ENCODE results near the gene TNFRSF13B. TPM values are rescaled to one million over a fixed set of nuclear protein-coding genes. Genes with fewer than 3 reads are reported as not detected.

The TNFRSF13B gene
- total RNA-seq, 1 experiment from 2014 or later: not detected

GRCh38 chr17:16975277-16975651 lies 3.3 kb upstream of the TNFRSF13B start:
- H4K20me1 ChIP-seq (ENCODE audit: insufficient read depth): no peaks in the 10 kb centered on the region
- no peak overlapping the region for H3K4me3 ChIP-seq (replicated peaks in 1 of 2; ENCODE audit: low read depth in 1 of 2, low read length in 2 of 2)
- BruUV-seq (replicated peaks): no TSS peak
- no peak for ATAC-seq
- H3K27me3 ChIP-seq (ENCODE audit: insufficient read depth, low read length): no peaks in the 10 kb centered on the region; the same call in 1 of the 2 replicates
- ChIA-PET CTCF (no interaction called here), POLR2A (no interaction called here), RAD21 (ENCODE audit: low non-redundant PET in 1 of 2, low total read pairs in 2 of 2, uncharacterized antibody in 2 of 2, unreplicated experiment in 2 of 2) (no interaction called here)
- H3K27ac ChIP-seq (ENCODE audit: low read depth, low read length): no peak overlapping the region
- no peak overlapping the region for H2AFZ ChIP-seq (ENCODE audit: low read depth, low read length, poor library complexity, severe bottlenecking)
- DNase-seq (ENCODE audit: low read depth, low spot score): no peak
- no peaks in the 10 kb centered on the region for H3K9me3 ChIP-seq (ENCODE audit: control insufficient read depth in 1 of 2, insufficient read depth in 1 of 2, low read depth in 1 of 2, low read length in 2 of 2)
- intact Hi-C loops (cut with micrococcal nuclease): no loop called here
- H3K79me2 ChIP-seq (ENCODE audit: insufficient read depth, low read length): no peaks in the 10 kb centered on the region
- H3K4me1 ChIP-seq (ENCODE audit: control insufficient read depth in 1 of 2, insufficient read depth in 2 of 2, low read length in 2 of 2): no peaks in the 10 kb centered on the region
- H3K9me2 ChIP-seq (ENCODE audit: insufficient read depth): no peaks in the 10 kb centered on the region
- no peak overlapping the region for H3K4me2 ChIP-seq (ENCODE audit: low read length)
- no peak overlapping the region for H3K9ac ChIP-seq (ENCODE audit: low read length)
- no peaks in the 10 kb centered on the region for H3K36me3 ChIP-seq (ENCODE audit: control insufficient read depth in 1 of 2, insufficient read depth in 2 of 2, low read length in 2 of 2)
- no peak for TF ChIP-seq CEBPB (IDR thresholded peaks at IDR 0.05; ENCODE audit: low read depth)
- no peak for TF ChIP-seq EZH2 (IDR thresholded peaks at IDR 0.05)
- TF ChIP-seq FOSL1 (IDR thresholded peaks at IDR 0.05; ENCODE audit: low read depth): no peak
- no peak for TF ChIP-seq SRF (IDR thresholded peaks at IDR 0.05; ENCODE audit: low read depth)
- TF ChIP-seq MAX (IDR thresholded peaks at IDR 0.05): no peak
- no peak for TF ChIP-seq TCF7L2 (IDR thresholded peaks at IDR 0.05; ENCODE audit: borderline replicate concordance, extremely low read depth, insufficient read depth, insufficient read length)

GRCh38 chr17:16974569-16975276 lies 2.8 kb upstream of the TNFRSF13B start:
- CTCF ChIA-PET: interaction anchor here (1.4 kb wide), 1 partner anchor 17 kb away, joined by 5 read pairs; no protein-coding TSS in a partner anchor
- H3K9me3 ChIP-seq (ENCODE audit: control insufficient read depth in 1 of 2, insufficient read depth in 1 of 2, low read depth in 1 of 2, low read length in 2 of 2): no peaks in the 10 kb centered on the region
- no peaks in the 10 kb centered on the region for H3K36me3 ChIP-seq (ENCODE audit: control insufficient read depth in 1 of 2, insufficient read depth in 2 of 2, low read length in 2 of 2)
- POLR2A ChIA-PET: no interaction called here
- no peaks in the 10 kb centered on the region; the same call in 1 of the 2 replicates for H3K27me3 ChIP-seq (ENCODE audit: insufficient read depth, low read length)
- no peaks in the 10 kb centered on the region for H3K9me2 ChIP-seq (ENCODE audit: insufficient read depth)
- H3K4me2 ChIP-seq (ENCODE audit: low read length): no peak overlapping the region
- RAD21 ChIA-PET (ENCODE audit: low non-redundant PET in 1 of 2, low total read pairs in 2 of 2, uncharacterized antibody in 2 of 2, unreplicated experiment in 2 of 2): no interaction called here
- no peak overlapping the region for H3K27ac ChIP-seq (ENCODE audit: low read depth, low read length)
- DNase-seq (ENCODE audit: low read depth, low spot score) (no peak), ATAC-seq (no peak)
- no peak overlapping the region for H3K4me3 ChIP-seq (replicated peaks in 1 of 2; ENCODE audit: low read depth in 1 of 2, low read length in 2 of 2)
- no TSS peak for BruUV-seq (replicated peaks)
- no peaks in the 10 kb centered on the region for H3K4me1 ChIP-seq (ENCODE audit: control insufficient read depth in 1 of 2, insufficient read depth in 2 of 2, low read length in 2 of 2)
- H2AFZ ChIP-seq (ENCODE audit: low read depth, low read length, poor library complexity, severe bottlenecking): no peak overlapping the region
- intact Hi-C loops (cut with micrococcal nuclease): no loop called here
- no peaks in the 10 kb centered on the region for H3K79me2 ChIP-seq (ENCODE audit: insufficient read depth, low read length)
- no peaks in the 10 kb centered on the region for H4K20me1 ChIP-seq (ENCODE audit: insufficient read depth)
- H3K9ac ChIP-seq (ENCODE audit: low read length): no peak overlapping the region
- no peak for TF ChIP-seq CEBPB (IDR thresholded peaks at IDR 0.05; ENCODE audit: low read depth)
- TF ChIP-seq EZH2phosphoT487 (IDR thresholded peaks at IDR 0.05; ENCODE audit: borderline replicate concordance): no peak
- no peak for TF ChIP-seq SIN3A (IDR thresholded peaks at IDR 0.05; ENCODE audit: low read depth)
- no peak for TF ChIP-seq RAD21 (IDR thresholded peaks at IDR 0.05; ENCODE audit: low read depth)
- TF ChIP-seq FOSL1 (IDR thresholded peaks at IDR 0.05; ENCODE audit: low read depth): no peak
- no peak for TF ChIP-seq SP1 (IDR thresholded peaks at IDR 0.05; ENCODE audit: low read depth)
- no peak for TF ChIP-seq JUND (IDR thresholded peaks at IDR 0.05)
- no peak for TF ChIP-seq POLR2AphosphoS5 (IDR thresholded peaks at IDR 0.05; ENCODE audit: low read depth, low read length)
- no peak for TF ChIP-seq ZFX (IDR thresholded peaks at IDR 0.05)
- TF ChIP-seq ZBTB33 (IDR thresholded peaks at IDR 0.05; ENCODE audit: extremely low read depth, insufficient replicate concordance, low read length): no peak
- TF ChIP-seq POLR2A (IDR thresholded peaks at IDR 0.05; ENCODE audit: borderline replicate concordance, extremely low read depth, insufficient read depth, insufficient read length): no peak
- no peak for TF ChIP-seq CTCF (IDR thresholded peaks at IDR 0.05 in 2 of 3, conservative IDR thresholded peaks at IDR 0.05 in 1 of 3; ENCODE audit: borderline replicate concordance in 1 of 3, insufficient read depth in 1 of 3, low read depth in 2 of 3, low read length in 2 of 3)
- TF ChIP-seq TCF7L2 (IDR thresholded peaks at IDR 0.05; ENCODE audit: borderline replicate concordance, extremely low read depth, insufficient read depth, insufficient read length): no peak
- TF ChIP-seq SRF (IDR thresholded peaks at IDR 0.05; ENCODE audit: low read depth): no peak
- TF ChIP-seq YY1 (IDR thresholded peaks at IDR 0.05; ENCODE audit: extremely low read depth, insufficient replicate concordance, low read depth, low read length): no peak
